ENCODE results near the gene KHDC1L. TPM values are rescaled to one million over a fixed set of nuclear protein-coding genes. Genes with fewer than 3 reads are reported as not detected.
A peak's percentile ranks its signal among the peaks of the same experiment; 100 is the strongest.

KHDC1L gene
- total and polyA plus RNA-seq, 10 donors: not detected

DNA sequence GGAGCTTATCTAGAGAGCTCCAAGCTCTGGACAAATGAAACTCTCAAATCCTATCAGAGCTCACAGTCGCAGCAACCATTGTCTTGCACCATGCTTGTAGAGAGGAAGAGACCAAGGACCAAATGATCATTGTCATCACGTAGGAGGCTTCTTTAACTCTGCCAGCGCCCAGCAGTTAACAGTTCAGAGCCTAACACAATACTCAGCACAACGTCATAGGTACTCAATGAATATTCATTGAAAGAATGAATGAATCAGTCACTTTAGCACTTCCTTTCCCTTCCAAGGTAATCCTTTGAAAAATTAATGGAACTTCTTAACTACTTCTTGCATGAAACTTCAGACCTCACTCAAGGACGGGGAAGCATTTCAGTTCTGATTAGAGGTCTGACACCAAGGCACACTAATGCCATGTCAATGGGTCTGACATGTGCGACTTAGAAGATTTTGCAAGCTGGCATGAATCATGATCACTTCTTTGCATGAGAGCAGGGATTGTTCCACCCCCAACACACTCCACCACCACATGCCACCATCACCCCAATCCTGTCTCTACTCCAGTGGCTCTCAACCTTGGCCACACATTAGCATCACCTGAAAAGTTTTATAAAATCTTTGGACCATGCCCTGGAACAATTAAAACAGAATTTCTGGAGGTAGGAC is 45.1 kb downstream of the KHDC1L start:
- WGBS, 5 donors: 77 to 91% (median 77%) methylated on average over 6 of the region's 6 CpGs
- intact Hi-C loops (cut with DNase I; ENCODE audit: low total_unique reads): loop anchor here (10.0 kb wide), 1 partner anchor 765 kb away; no protein-coding TSS in a partner anchor
- no peaks in the 10 kb centered on the region for H3K36me3 ChIP-seq
- H3K27me3 ChIP-seq (replicated peaks in 1 of 7): no peaks in the 10 kb centered on the region
- H3K4me1 ChIP-seq: peaks cover 0 to 25% (median 5%) of the 10 kb centered on the region in 6 donors
- H3K9me3 ChIP-seq: no peaks in the 10 kb centered on the region
- peak overlapping the region in 2 of 8 donors; percentile 8 to 55 for H3K4me3 ChIP-seq
- H3K27ac ChIP-seq: peak overlapping the region in 1 of 8 donors; percentile 9
- TF ChIP-seq, protein P1, sequence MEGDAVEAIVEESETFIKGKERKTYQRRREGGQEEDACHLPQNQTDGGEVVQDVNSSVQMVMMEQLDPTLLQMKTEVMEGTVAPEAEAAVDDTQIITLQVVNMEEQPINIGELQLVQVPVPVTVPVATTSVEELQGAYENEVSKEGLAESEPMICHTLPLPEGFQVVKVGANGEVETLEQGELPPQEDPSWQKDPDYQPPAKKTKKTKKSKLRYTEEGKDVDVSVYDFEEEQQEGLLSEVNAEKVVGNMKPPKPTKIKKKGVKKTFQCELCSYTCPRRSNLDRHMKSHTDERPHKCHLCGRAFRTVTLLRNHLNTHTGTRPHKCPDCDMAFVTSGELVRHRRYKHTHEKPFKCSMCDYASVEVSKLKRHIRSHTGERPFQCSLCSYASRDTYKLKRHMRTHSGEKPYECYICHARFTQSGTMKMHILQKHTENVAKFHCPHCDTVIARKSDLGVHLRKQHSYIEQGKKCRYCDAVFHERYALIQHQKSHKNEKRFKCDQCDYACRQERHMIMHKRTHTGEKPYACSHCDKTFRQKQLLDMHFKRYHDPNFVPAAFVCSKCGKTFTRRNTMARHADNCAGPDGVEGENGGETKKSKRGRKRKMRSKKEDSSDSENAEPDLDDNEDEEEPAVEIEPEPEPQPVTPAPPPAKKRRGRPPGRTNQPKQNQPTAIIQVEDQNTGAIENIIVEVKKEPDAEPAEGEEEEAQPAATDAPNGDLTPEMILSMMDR (IDR thresholded peaks at IDR 0.05 in 8 of 11, conservative IDR thresholded peaks at IDR 0.05 in 3 of 11): no peak
- TF ChIP-seq POLR2A (IDR thresholded peaks at IDR 0.05): no peak
- no peak for TF ChIP-seq POLR2AphosphoS5 (IDR thresholded peaks at IDR 0.05)
- no peak for DNase-seq

DNA sequence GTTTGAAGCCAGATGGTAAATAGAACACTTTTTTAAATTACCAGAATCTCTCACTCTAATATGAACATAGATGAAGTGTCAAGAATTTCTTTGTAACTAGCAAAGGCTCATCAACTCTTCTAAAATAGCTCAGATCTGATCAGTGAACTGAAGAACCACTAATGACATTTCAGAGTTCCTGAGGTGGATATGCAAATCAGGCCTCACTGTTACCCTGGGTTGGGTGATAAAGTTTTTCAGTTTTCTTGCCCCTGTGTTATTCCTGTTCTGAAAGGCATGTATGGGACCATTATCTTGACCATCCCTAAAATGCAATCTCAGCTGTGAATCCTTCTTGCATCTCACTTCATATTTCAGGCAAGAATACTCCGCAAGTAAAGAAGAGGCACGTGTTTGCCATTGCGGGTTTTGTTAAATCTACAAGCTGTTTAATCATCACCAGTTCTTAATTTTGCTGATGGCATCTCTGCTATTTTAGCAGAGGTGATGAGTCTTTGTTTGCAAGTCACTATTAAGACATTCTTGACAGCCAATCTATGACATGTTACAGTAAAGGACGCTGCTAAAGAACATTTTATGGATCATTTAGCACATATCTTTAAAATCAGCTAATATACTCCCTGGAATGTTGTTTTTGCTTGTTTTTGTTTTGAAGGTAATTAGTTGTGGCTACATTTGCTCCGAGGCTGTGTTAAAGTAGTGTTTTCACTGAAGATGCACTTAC is 47.9 kb downstream of the KHDC1L start:
- no peak overlapping the region for H3K27ac ChIP-seq
- intact Hi-C loops (cut with DNase I; ENCODE audit: low total_unique reads): no loop called here
- peaks cover 0 to 25% (median 5%) of the 10 kb centered on the region in 6 donors for H3K4me1 ChIP-seq
- H3K9me3 ChIP-seq: no peaks in the 10 kb centered on the region
- DNase-seq: no peak
- H3K27me3 ChIP-seq (replicated peaks in 1 of 7): no peaks in the 10 kb centered on the region
- H3K4me3 ChIP-seq: no peak overlapping the region
- WGBS, 5 donors: 74 to 86% (median 85%) methylated on average over 5 of the region's 5 CpGs
- TF ChIP-seq POLR2AphosphoS5 (IDR thresholded peaks at IDR 0.05) (no peak), POLR2A (IDR thresholded peaks at IDR 0.05) (no peak)
- TF ChIP-seq, protein P1 (IDR thresholded peaks at IDR 0.05 in 8 of 11, conservative IDR thresholded peaks at IDR 0.05 in 3 of 11): no peak
- H3K36me3 ChIP-seq: no peaks in the 10 kb centered on the region

DNA sequence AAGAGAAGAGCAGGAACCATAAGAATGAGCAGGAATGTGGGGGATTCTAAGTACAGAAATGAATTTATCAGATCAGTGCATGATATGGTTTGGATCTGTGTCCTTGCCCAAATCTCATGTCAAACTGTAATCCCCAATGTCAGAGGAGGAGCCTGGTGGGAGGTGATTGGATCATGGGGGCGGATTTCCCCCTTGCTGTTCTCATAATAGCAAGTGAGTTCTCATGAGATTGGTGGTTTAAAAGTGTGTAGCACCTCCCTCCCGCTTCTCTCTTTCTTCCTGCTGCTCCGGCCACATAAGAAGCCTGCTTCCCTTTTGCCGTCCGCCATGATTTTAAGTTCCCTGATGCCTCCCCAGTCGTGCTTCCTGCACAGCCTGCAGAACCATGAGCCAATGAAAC is 49.2 kb downstream of the KHDC1L start:
- Histone ChIP-seq H3K27me3 (replicated peaks in 1 of 7) (no peaks in the 10 kb centered on the region), H3K4me1 (peaks cover 0 to 25% (median 5%) of the 10 kb centered on the region in 6 donors), H3K4me3 (no peak overlapping the region), H3K27ac (no peak overlapping the region), H3K36me3 (no peaks in the 10 kb centered on the region), H3K9me3 (no peaks in the 10 kb centered on the region)
- 69 to 80% (median 78%) methylated on average over 6 of the region's 6 CpGs for WGBS, 5 donors
- intact Hi-C loops (cut with DNase I; ENCODE audit: low total_unique reads): no loop called here
- TF ChIP-seq, protein P1 (IDR thresholded peaks at IDR 0.05 in 8 of 11, conservative IDR thresholded peaks at IDR 0.05 in 3 of 11): no peak
- no peak for TF ChIP-seq POLR2A (IDR thresholded peaks at IDR 0.05)
- no peak for DNase-seq

DNA sequence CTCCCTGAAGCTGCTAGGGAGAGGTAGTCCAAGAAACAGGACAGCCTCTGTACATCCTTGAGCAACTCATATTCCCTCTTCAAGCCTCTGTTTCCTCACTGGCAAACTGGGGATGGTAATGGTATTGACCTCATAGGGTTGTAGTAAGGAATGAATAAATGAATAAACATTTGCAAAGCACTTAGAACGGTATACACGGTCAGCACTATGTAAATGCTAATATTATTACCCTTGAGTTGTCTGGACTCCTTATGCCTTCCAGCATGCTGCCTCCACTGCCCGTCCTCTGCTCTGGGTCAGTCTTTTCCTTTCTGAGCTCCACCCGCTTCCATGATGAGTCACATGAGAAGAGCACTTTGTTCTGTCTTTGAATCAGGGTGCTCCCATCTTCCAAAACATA is 50.6 kb downstream of the KHDC1L start:
- no peak for DNase-seq
- H3K4me1 ChIP-seq: peaks cover 0 to 15% (median 5%) of the 10 kb centered on the region in 6 donors
- no peaks in the 10 kb centered on the region for H3K36me3 ChIP-seq
- no peak for TF ChIP-seq POLR2AphosphoS5 (IDR thresholded peaks at IDR 0.05)
- TF ChIP-seq POLR2A (IDR thresholded peaks at IDR 0.05): no peak
- TF ChIP-seq, protein P1 (IDR thresholded peaks at IDR 0.05 in 8 of 11, conservative IDR thresholded peaks at IDR 0.05 in 3 of 11): no peak
- no peaks in the 10 kb centered on the region for H3K27me3 ChIP-seq (replicated peaks in 1 of 7)
- H3K4me3 ChIP-seq: no peak overlapping the region
- intact Hi-C loops (cut with DNase I; ENCODE audit: low total_unique reads): no loop called here
- no peaks in the 10 kb centered on the region for H3K9me3 ChIP-seq
- WGBS, 5 donors: 85 to 97% (median 91%) methylated on average over 4 of the region's 4 CpGs
- no peak overlapping the region for H3K27ac ChIP-seq

Data from spleen (tissue), 11 donors.